ENCODE measurements around the gene PRMT7.

DNA sequence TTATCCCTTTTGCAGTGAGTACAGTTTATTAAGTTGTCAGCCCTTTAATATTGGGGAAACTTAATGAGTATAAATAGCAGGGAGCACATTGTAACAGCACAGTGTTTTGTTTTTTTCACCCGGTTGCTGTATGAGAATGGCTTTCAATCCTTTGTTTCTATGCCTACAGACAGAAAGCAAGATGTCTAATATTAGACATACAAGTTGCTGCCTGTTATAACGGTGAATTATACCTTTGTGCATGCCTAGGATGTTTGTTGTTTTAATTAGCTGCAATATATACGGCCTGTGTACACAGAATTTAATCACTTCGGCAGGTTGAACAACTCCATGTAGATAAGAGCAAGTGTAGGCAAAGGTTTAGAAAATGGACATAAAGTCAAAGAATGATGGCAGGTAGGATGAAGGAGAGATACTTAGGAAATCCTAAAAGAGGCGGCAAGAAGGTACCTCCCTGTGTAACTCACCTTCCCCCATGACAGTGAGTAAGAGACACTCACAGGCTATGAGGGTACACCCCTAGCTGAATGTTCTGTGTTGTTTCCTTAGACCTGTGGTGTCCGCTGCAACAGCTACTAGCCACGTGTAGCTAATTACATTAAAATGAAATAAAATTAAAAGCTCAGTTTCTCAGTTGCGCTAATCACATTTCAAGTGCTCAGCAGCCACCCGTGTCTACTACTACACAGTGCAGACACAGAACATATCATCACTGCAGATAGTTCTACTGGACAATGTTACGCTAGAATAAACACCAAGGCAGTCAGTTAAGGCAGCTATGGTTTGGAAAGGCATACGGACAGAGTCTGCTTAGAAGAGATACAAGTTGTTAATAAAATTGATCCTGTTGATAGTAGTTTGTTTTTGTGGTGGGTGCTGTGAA lies 11.0 kb upstream of the PRMT7 start:
- no peak for TF ChIP-seq EZH2 (IDR thresholded peaks at IDR 0.05; ENCODE audit: insufficient read depth, poor library complexity, severe bottlenecking)
- TF ChIP-seq EZH2phosphoT487 (IDR thresholded peaks at IDR 0.05; ENCODE audit: insufficient read depth, low read depth), result no peak
